Neural progenitor cell (in vitro differentiated cells): Measurements from ENCODE around the gene GPR3.

Experiments
- CTCF ChIP-seq: fragments of 200-600 bp; sonication (generic); IDR thresholded peaks from 2 replicates; pipeline ENCODE4 v1.5.1; 2017; ENCODE audit warnings: antibody characterized with exemption, mild to moderate bottlenecking
- EZH2phosphoT487 ChIP-seq: fragments of 200-600 bp; sonication (generic); IDR thresholded peaks from 2 replicates; pipeline ENCODE4 v1.6.1; 2017; ENCODE audit warnings: antibody characterized with exemption

- TF ChIP-seq CTCF (no peak), EZH2phosphoT487 (no peak)
Measured at GRCh38 chr1:27361553-27361952, 30.9 kb upstream of the GPR3 start.
